HCT116 (cell line): ENCODE data around the gene OCA2.

Source experiments
- CEBPB ChIP-seq: IDR thresholded peaks from 2 replicates; pipeline ENCODE4 v1.6.1; 2012; ENCODE audit warnings: low read depth
- EZH2 ChIP-seq: fragments of 200-600 bp; sonication (generic); IDR thresholded peaks from 2 replicates; pipeline ENCODE4 v1.6.1; 2017; ENCODE audit warnings: antibody characterized with exemption, mixed run types
- EZH2phosphoT487 ChIP-seq: fragments of 200-600 bp; IDR thresholded peaks from 2 replicates; pipeline ENCODE4 v1.6.1; 2018; ENCODE audit warnings: antibody characterized with exemption, borderline replicate concordance
- JUND ChIP-seq: IDR thresholded peaks from 2 replicates; pipeline ENCODE4 v1.6.1; 2012
- POLR2A ChIP-seq: IDR thresholded peaks from 2 replicates; pipeline ENCODE4 v1.7.0; 2011; ENCODE audit warnings: borderline replicate concordance; ENCODE audit not compliant: insufficient read depth, insufficient read length; ENCODE audit errors: extremely low read depth
- POLR2AphosphoS5 ChIP-seq: IDR thresholded peaks from 2 replicates; pipeline ENCODE4 v1.6.1; 2011; ENCODE audit warnings: mild to moderate bottlenecking, low read depth, low read length, moderate library complexity
- RAD21 ChIP-seq: IDR thresholded peaks from 2 replicates; pipeline ENCODE4 v1.6.1; 2012; ENCODE audit warnings: low read depth, mild to moderate bottlenecking
- SIN3A ChIP-seq: IDR thresholded peaks from 2 replicates; pipeline ENCODE4 v1.6.1; 2012; ENCODE audit warnings: low read depth
- TCF7L2 ChIP-seq: IDR thresholded peaks from 2 replicates; pipeline ENCODE4 v1.7.0; 2011; ENCODE audit warnings: borderline replicate concordance, inconsistent platforms; ENCODE audit not compliant: insufficient read depth, insufficient read length; ENCODE audit errors: extremely low read depth
- ZFX ChIP-seq: fragments of 450-650 bp; IDR thresholded peaks from 2 replicates; pipeline ENCODE4 v1.6.1; 2017
- TF ChIP-seq, protein P1 (sequence below), 3 experiments: fragments of 200-600 bp in 1 of 3; sonication (generic) in 1 of 3; IDR thresholded peaks in 2 of 3; conservative IDR thresholded peaks in 1 of 3; 2 replicates each; pipeline ENCODE4 v1.5.1; 2012 to 2017; ENCODE audit warnings: low read depth in 2 of 3, low read length in 2 of 3, antibody characterized with exemption in 1 of 3, borderline replicate concordance in 1 of 3, control low read depth in 1 of 3, mild to moderate bottlenecking in 1 of 3, mixed read lengths in 1 of 3, mixed run types in 1 of 3, moderate library complexity in 1 of 3; ENCODE audit not compliant: insufficient read depth in 1 of 3
- TF ChIP-seq, protein P2 (sequence below): IDR thresholded peaks from 2 replicates; pipeline ENCODE4 v1.6.1; 2012; ENCODE audit warnings: low read depth
- TF ChIP-seq, protein P3 (sequence below): IDR thresholded peaks from 2 replicates; pipeline ENCODE4 v1.6.1; 2011; ENCODE audit warnings: mild to moderate bottlenecking, low read length, moderate library complexity; ENCODE audit not compliant: insufficient replicate concordance; ENCODE audit errors: extremely low read depth

DNA sequence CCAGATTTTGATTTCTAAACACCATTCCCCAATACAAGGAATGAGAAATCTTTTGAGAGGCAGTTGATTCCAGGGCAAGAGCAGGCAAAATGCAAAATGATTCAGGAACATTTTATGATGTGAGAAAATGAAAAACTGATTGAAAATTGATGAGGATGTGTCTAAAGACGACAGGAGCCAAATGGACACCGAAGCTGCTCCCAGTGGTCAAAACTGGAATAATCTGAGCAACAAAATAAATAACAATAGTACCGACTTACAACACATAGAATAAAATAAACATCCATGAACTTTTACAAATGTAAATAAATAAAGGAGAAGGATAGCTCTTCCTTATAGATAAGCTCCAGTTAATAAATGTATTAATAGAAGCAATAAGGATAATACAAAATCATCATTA lies 186.8 kb downstream of the OCA2 start:
- TF ChIP-seq RAD21, result no peak
- TF ChIP-seq, protein P1, sequence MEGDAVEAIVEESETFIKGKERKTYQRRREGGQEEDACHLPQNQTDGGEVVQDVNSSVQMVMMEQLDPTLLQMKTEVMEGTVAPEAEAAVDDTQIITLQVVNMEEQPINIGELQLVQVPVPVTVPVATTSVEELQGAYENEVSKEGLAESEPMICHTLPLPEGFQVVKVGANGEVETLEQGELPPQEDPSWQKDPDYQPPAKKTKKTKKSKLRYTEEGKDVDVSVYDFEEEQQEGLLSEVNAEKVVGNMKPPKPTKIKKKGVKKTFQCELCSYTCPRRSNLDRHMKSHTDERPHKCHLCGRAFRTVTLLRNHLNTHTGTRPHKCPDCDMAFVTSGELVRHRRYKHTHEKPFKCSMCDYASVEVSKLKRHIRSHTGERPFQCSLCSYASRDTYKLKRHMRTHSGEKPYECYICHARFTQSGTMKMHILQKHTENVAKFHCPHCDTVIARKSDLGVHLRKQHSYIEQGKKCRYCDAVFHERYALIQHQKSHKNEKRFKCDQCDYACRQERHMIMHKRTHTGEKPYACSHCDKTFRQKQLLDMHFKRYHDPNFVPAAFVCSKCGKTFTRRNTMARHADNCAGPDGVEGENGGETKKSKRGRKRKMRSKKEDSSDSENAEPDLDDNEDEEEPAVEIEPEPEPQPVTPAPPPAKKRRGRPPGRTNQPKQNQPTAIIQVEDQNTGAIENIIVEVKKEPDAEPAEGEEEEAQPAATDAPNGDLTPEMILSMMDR (IDR thresholded peaks at IDR 0.05 in 2 of 3, conservative IDR thresholded peaks at IDR 0.05 in 1 of 3; ENCODE audit: borderline replicate concordance in 1 of 3, insufficient read depth in 1 of 3, low read depth in 2 of 3, low read length in 2 of 3), result no peak
- TF ChIP-seq, protein P2, sequence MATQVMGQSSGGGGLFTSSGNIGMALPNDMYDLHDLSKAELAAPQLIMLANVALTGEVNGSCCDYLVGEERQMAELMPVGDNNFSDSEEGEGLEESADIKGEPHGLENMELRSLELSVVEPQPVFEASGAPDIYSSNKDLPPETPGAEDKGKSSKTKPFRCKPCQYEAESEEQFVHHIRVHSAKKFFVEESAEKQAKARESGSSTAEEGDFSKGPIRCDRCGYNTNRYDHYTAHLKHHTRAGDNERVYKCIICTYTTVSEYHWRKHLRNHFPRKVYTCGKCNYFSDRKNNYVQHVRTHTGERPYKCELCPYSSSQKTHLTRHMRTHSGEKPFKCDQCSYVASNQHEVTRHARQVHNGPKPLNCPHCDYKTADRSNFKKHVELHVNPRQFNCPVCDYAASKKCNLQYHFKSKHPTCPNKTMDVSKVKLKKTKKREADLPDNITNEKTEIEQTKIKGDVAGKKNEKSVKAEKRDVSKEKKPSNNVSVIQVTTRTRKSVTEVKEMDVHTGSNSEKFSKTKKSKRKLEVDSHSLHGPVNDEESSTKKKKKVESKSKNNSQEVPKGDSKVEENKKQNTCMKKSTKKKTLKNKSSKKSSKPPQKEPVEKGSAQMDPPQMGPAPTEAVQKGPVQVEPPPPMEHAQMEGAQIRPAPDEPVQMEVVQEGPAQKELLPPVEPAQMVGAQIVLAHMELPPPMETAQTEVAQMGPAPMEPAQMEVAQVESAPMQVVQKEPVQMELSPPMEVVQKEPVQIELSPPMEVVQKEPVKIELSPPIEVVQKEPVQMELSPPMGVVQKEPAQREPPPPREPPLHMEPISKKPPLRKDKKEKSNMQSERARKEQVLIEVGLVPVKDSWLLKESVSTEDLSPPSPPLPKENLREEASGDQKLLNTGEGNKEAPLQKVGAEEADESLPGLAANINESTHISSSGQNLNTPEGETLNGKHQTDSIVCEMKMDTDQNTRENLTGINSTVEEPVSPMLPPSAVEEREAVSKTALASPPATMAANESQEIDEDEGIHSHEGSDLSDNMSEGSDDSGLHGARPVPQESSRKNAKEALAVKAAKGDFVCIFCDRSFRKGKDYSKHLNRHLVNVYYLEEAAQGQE, result no peak
- TF ChIP-seq SIN3A, result no peak
- no peak for TF ChIP-seq POLR2AphosphoS5
- no peak for TF ChIP-seq POLR2A
- TF ChIP-seq EZH2, result no peak
- no peak for TF ChIP-seq JUND
- no peak for TF ChIP-seq TCF7L2
- TF ChIP-seq, protein P3, sequence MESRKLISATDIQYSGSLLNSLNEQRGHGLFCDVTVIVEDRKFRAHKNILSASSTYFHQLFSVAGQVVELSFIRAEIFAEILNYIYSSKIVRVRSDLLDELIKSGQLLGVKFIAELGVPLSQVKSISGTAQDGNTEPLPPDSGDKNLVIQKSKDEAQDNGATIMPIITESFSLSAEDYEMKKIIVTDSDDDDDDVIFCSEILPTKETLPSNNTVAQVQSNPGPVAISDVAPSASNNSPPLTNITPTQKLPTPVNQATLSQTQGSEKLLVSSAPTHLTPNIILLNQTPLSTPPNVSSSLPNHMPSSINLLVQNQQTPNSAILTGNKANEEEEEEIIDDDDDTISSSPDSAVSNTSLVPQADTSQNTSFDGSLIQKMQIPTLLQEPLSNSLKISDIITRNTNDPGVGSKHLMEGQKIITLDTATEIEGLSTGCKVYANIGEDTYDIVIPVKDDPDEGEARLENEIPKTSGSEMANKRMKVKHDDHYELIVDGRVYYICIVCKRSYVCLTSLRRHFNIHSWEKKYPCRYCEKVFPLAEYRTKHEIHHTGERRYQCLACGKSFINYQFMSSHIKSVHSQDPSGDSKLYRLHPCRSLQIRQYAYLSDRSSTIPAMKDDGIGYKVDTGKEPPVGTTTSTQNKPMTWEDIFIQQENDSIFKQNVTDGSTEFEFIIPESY, result no peak
- no peak for TF ChIP-seq ZFX
- TF ChIP-seq CEBPB, result no peak
- no peak for TF ChIP-seq EZH2phosphoT487
